HCT116 (cell line): Measurements from ENCODE around the gene MAPK1. TPM values are rescaled to one million over a fixed set of nuclear protein-coding genes. Genes with fewer than 3 reads are reported as not detected.
"Not testable (repeated sequence)": the region's sequence is repeated elsewhere in the genome, so short reads cannot be mapped to it uniquely, and the experiment has no call there.

Source experiments
- ATAC-seq: fragments of 200-7000 bp; cut with Tn5 transposase; 2 replicates; pipeline ENCODE4 v1.9.1; 2020; ENCODE audit warnings: mild to moderate bottlenecking, moderate library complexity
- BruUV-seq: library from RNA; stranded (reverse); fragments of 400-500 nt; replicated peaks from 2 replicates; lab custom pipeline; 2021; lab: Mats Ljungman, UMichigan
- CTCF ChIA-PET: fragments of 300-600 bp; sonication (Branson Sonifier 250); formaldehyde crosslinking; loops from one replicate; lab custom pipeline; 2021; ENCODE audit warnings: antibody characterized with exemption; lab: Charles Lee
- POLR2A ChIA-PET: fragments of 300-600, 350-600 bp; sonication (Branson Sonifier 250); formaldehyde crosslinking; loops from one replicate; lab custom pipeline; 2021; ENCODE audit warnings: antibody characterized with exemption; lab: Charles Lee
- RAD21 ChIA-PET, 2 experiments: fragments of 300-600 bp; sonication (Branson Sonifier 250); formaldehyde crosslinking; loops; one replicate each; lab custom pipeline; 2023; ENCODE audit warnings: low total read pairs in 2 of 2; ENCODE audit not compliant: uncharacterized antibody in 2 of 2, unreplicated experiment in 2 of 2, low non-redundant PET in 1 of 2; lab: Charles Lee
- DNase-seq: peaks from one replicate; pipeline ENCODE4 v3.0.0-alpha.2; 2010; ENCODE audit warnings: low read depth, low spot score
- H2AFZ ChIP-seq: fragments of 200-600 bp; shearing (Covaris generic), sonication (generic); 2 replicates; pipeline ENCODE4 v1.6.1; 2017; ENCODE audit warnings: low read depth, mixed run types, mixed read lengths, antibody characterized with exemption, low read length; ENCODE audit not compliant: poor library complexity, severe bottlenecking
- H3K27ac ChIP-seq: 2 replicates; pipeline ENCODE4 v1.5.1; 2012; ENCODE audit warnings: low read depth, low read length
- H3K27me3 ChIP-seq: fragments of 200-600 bp; sonication (generic); 2 replicates; pipeline ENCODE4 v1.6.1; 2016; ENCODE audit warnings: mixed run types, low read length, mixed read lengths; ENCODE audit not compliant: insufficient read depth
- H3K36me3 ChIP-seq, 2 experiments: fragments of 200-500 bp in 1 of 2; fragments of 200-600 bp in 1 of 2; sonication (Bioruptor generic) in 1 of 2; sonication (generic) in 1 of 2; 2 replicates each; pipeline versions ENCODE4 v1.5.1 to v1.6.1; 2014 to 2016; ENCODE audit warnings: low read length in 2 of 2, inconsistent platforms in 1 of 2, mixed read lengths in 1 of 2, mixed run types in 1 of 2; ENCODE audit not compliant: insufficient read depth in 2 of 2, control insufficient read depth in 1 of 2
- H3K4me1 ChIP-seq, 2 experiments: fragments of 200-600 bp in 1 of 2; sonication (generic) in 1 of 2; 2 replicates each; pipeline versions ENCODE4 v1.5.1 to v1.6.1; 2012 to 2017; ENCODE audit warnings: low read length in 2 of 2, inconsistent platforms in 1 of 2, mild to moderate bottlenecking in 1 of 2, mixed read lengths in 1 of 2, mixed run types in 1 of 2, moderate library complexity in 1 of 2; ENCODE audit not compliant: insufficient read depth in 2 of 2, control insufficient read depth in 1 of 2
- H3K4me2 ChIP-seq: fragments of 200-600 bp; sonication (generic); 2 replicates; pipeline ENCODE4 v1.6.1; 2017; ENCODE audit warnings: mixed run types, low read length, mixed read lengths
- H3K4me3 ChIP-seq, 2 experiments: fragments of 200-600 bp in 1 of 2; sonication (generic) in 1 of 2; replicated peaks in 1 of 2; 2 replicates each; pipeline ENCODE4 v1.5.1; 2011 to 2016; ENCODE audit warnings: low read length in 2 of 2, control low read depth in 1 of 2, low read depth in 1 of 2, mild to moderate bottlenecking in 1 of 2, mixed read lengths in 1 of 2, mixed run types in 1 of 2
- H3K79me2 ChIP-seq: fragments of 200-600 bp; sonication (generic); 2 replicates; pipeline ENCODE4 v1.6.1; 2017; ENCODE audit warnings: mild to moderate bottlenecking, mixed run types, low read length, moderate library complexity, mixed read lengths; ENCODE audit not compliant: insufficient read depth
- H3K9ac ChIP-seq: fragments of 200-600 bp; sonication (generic); 2 replicates; pipeline ENCODE4 v1.6.1; 2016; ENCODE audit warnings: low read length, mixed read lengths
- H3K9me2 ChIP-seq: fragments of 200-600 bp; sonication (generic), shearing (Covaris generic); 2 replicates; pipeline ENCODE4 v1.6.1; 2017; ENCODE audit warnings: mixed run types, mild to moderate bottlenecking, moderate library complexity; ENCODE audit not compliant: insufficient read depth
- H3K9me3 ChIP-seq, 2 experiments: fragments of 200-500 bp in 1 of 2; fragments of 200-600 bp in 1 of 2; sonication (Bioruptor generic) in 1 of 2; sonication (generic) in 1 of 2; 2 replicates each; pipeline ENCODE4 v1.6.1; 2014 to 2017; ENCODE audit warnings: low read length in 2 of 2, mixed read lengths in 2 of 2, inconsistent platforms in 1 of 2, low read depth in 1 of 2, mild to moderate bottlenecking in 1 of 2, mixed run types in 1 of 2, moderate library complexity in 1 of 2; ENCODE audit not compliant: control insufficient read depth in 1 of 2, insufficient read depth in 1 of 2
- H4K20me1 ChIP-seq: fragments of 200-600 bp; sonication (generic), shearing (Covaris generic); 2 replicates; pipeline ENCODE4 v1.6.1; 2017; ENCODE audit warnings: mixed run types, mild to moderate bottlenecking, moderate library complexity; ENCODE audit not compliant: insufficient read depth
- EGR1 ChIP-seq: IDR thresholded peaks from 2 replicates; pipeline ENCODE4 v1.6.1; 2012; ENCODE audit warnings: low read depth
- POLR2AphosphoS5 ChIP-seq: IDR thresholded peaks from 2 replicates; pipeline ENCODE4 v1.6.1; 2011; ENCODE audit warnings: mild to moderate bottlenecking, low read depth, low read length, moderate library complexity
- intact Hi-C: fragments of 100-400 bp; cut with micrococcal nuclease; formaldehyde crosslinking; loops from 2 replicates; pipeline ENCODE4 v1.10.0; 2022
- total RNA-seq: library from RNA; stranded (reverse); gene quantifications from one replicate; pipeline ENCODE4 v1.2.1, GENCODE V29; 2021; ENCODE audit not compliant: unreplicated experiment

MAPK1 gene
- total RNA-seq, 1 experiment from 2014 or later, result 137 TPM

GRCh38 chr22:21791635-21792625 lies 75.5 kb downstream of the MAPK1 start:
- no peaks in the 10 kb centered on the region for H3K27me3 ChIP-seq
- H3K9ac ChIP-seq, result no peak overlapping the region
- peak; percentile 52; the same call in 1 of the 2 replicates for TF ChIP-seq EGR1
- TF ChIP-seq POLR2AphosphoS5, result no peak
- peaks cover 9 to 10% of the 10 kb centered on the region in 2 experiments; a peak in 3 of 4 replicates for H3K36me3 ChIP-seq
- H3K27ac ChIP-seq, result peak overlapping the region; percentile 28; the same call in 1 of the 2 replicates
- DNase-seq (no peak), ATAC-seq (peak; percentile 42)
- ChIA-PET RAD21 (no interaction called here), POLR2A (no interaction called here), CTCF (no interaction called here)
- intact Hi-C loops, result no loop called here
- H3K9me2 ChIP-seq, result no peaks in the 10 kb centered on the region
- H3K9me3 ChIP-seq, result no peaks in the 10 kb centered on the region
- H4K20me1 ChIP-seq, result no peaks in the 10 kb centered on the region
- 0 out of 2 replicates have a peak, but pooled peaks cover 3% of the 10 kb centered on the region for H3K79me2 ChIP-seq
- H2AFZ ChIP-seq, result no peak overlapping the region
- no peak overlapping the region for H3K4me3 ChIP-seq
- no TSS peak for BruUV-seq
- H3K4me1 ChIP-seq, result peaks cover 11 to 20% of the 10 kb centered on the region in 2 experiments
- peak overlapping the region; percentile 40 for H3K4me2 ChIP-seq

- not testable (repeated sequence) for BruUV-seq
- H3K36me3 ChIP-seq, result peaks cover 7 to 10% of the 10 kb centered on the region in 2 experiments; a peak in 3 of 4 replicates
Measured at GRCh38 chr22:21790849-21791610, 76.4 kb downstream of the MAPK1 start.

More at GRCh38 chr22:21790849-21791610, 76.4 kb downstream of the MAPK1 start:
- CTCF ChIA-PET, intact Hi-C loops, RAD21 ChIA-PET, H3K9ac ChIP-seq, H3K27me3 ChIP-seq, H2AFZ ChIP-seq, H3K9me3 ChIP-seq, H3K9me2 ChIP-seq, ATAC-seq, H4K20me1 ChIP-seq, H3K79me2 ChIP-seq, H3K4me3 ChIP-seq, DNase-seq, POLR2A ChIA-PET: not testable (repeated sequence)
- peak overlapping the region; percentile 28; the same call in 1 of the 2 replicates for H3K27ac ChIP-seq
- peaks cover 11 to 20% of the 10 kb centered on the region in 2 experiments for H3K4me1 ChIP-seq
- peak overlapping the region; percentile 40 for H3K4me2 ChIP-seq
